Right renal pelvis (tissue), 4 donors: ENCODE measurements around the gene ROS1. TPM values are rescaled to one million over a fixed set of nuclear protein-coding genes. Genes with fewer than 3 reads are reported as not detected.

Source experiments
- polyA plus RNA-seq, 4 donors: library from polyadenylated mRNA; unstranded; fragments of 120-200 nt; gene quantifications; one replicate each; pipeline ENCODE4 v1.2.1, GENCODE V29; 2013; ENCODE audit not compliant: insufficient read length in 4 of 4

ROS1 gene
- polyA plus RNA-seq, 4 donors: 0.10 to 0.17 (median 0.13) TPM

Other genes with a start within 250 kb of the ROS1 start
- gene VGLL2, start 160.4 kb downstream of the ROS1 start, polyA plus RNA-seq: not detected
- gene DCBLD1, start 56.7 kb upstream of the ROS1 start, polyA plus RNA-seq: 10 to 100 TPM in 3 of 4 donors, 1 to 10 TPM in 1; 9.8 to 13.9 (median 10.9) TPM
- 10 to 100 TPM; 55.7 to 73.9 (median 70.9) TPM for gene GOPC, start 176.6 kb upstream of the ROS1 start, polyA plus RNA-seq
- 10 to 100 TPM; 53.7 to 67.2 (median 65.1) TPM for gene NUS1, start 249.5 kb upstream of the ROS1 start, polyA plus RNA-seq